HCT116 (cell line): Measurements from ENCODE around the gene IL17RE.

Experiments
- EGR1 ChIP-seq: IDR thresholded peaks from 2 replicates; pipeline ENCODE4 v1.6.1; 2012; ENCODE audit warnings: low read depth
- EZH2 ChIP-seq: fragments of 200-600 bp; sonication (generic); IDR thresholded peaks from 2 replicates; pipeline ENCODE4 v1.6.1; 2017; ENCODE audit warnings: antibody characterized with exemption, mixed run types
- JUND ChIP-seq: IDR thresholded peaks from 2 replicates; pipeline ENCODE4 v1.6.1; 2012
- POLR2A ChIP-seq: IDR thresholded peaks from 2 replicates; pipeline ENCODE4 v1.7.0; 2011; ENCODE audit warnings: borderline replicate concordance; ENCODE audit not compliant: insufficient read depth, insufficient read length; ENCODE audit errors: extremely low read depth
- POLR2AphosphoS5 ChIP-seq: IDR thresholded peaks from 2 replicates; pipeline ENCODE4 v1.6.1; 2011; ENCODE audit warnings: mild to moderate bottlenecking, low read depth, low read length, moderate library complexity
- SP1 ChIP-seq: IDR thresholded peaks from 2 replicates; pipeline ENCODE4 v1.6.1; 2012; ENCODE audit warnings: low read depth
- TCF7L2 ChIP-seq: IDR thresholded peaks from 2 replicates; pipeline ENCODE4 v1.7.0; 2011; ENCODE audit warnings: borderline replicate concordance, inconsistent platforms; ENCODE audit not compliant: insufficient read depth, insufficient read length; ENCODE audit errors: extremely low read depth
- ZNF274 ChIP-seq: fragments of 200-500 bp; sonication (Bioruptor generic); IDR thresholded peaks from 2 replicates; pipeline ENCODE4 v1.6.1; 2014; ENCODE audit warnings: mild to moderate bottlenecking, low read depth, low read length, inconsistent platforms
- TF ChIP-seq, protein P1 (sequence below): IDR thresholded peaks from 2 replicates; pipeline ENCODE4 v1.6.1; 2012
- TF ChIP-seq, protein P2 (sequence below), 3 experiments: fragments of 200-600 bp in 1 of 3; sonication (generic) in 1 of 3; IDR thresholded peaks in 2 of 3; conservative IDR thresholded peaks in 1 of 3; 2 replicates each; pipeline ENCODE4 v1.5.1; 2012 to 2017; ENCODE audit warnings: low read depth in 2 of 3, low read length in 2 of 3, antibody characterized with exemption in 1 of 3, borderline replicate concordance in 1 of 3, control low read depth in 1 of 3, mild to moderate bottlenecking in 1 of 3, mixed read lengths in 1 of 3, mixed run types in 1 of 3, moderate library complexity in 1 of 3; ENCODE audit not compliant: insufficient read depth in 1 of 3

DNA sequence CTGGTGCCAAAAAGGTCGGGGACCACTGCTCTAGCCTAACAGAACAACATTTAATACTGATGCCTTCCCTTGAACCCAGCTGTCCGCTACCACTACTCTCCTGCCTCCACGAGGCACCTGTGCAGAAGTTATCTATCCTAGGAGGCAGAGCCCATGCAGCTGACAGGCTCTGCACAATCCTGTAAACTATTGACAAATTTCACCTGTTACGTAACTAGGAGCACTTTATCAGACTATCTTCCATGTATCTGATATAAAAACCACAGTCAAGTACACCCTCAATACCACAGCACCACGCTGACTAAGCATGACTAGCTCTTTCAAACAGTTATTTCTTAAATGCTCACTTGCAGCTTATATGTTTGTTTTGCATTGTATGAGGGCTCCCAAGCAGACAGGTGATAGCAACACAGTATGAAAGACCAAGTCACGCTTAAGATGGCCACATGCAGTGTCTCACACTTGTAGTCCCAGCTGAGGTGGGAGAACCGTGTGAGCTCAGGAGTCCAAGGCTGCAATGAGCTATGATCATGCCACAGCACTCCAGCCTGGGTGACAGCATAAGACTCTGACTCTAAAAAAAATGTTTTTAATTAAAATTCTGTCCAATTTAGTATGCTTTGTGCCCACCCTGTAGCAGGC is 9.8 kb downstream of the IL17RE start:
- TF ChIP-seq POLR2A (no peak), TCF7L2 (no peak), POLR2AphosphoS5 (no peak), JUND (no peak), EGR1 (no peak), ZNF274 (no peak), SP1 (no peak), EZH2 (no peak)
- TF ChIP-seq, protein P1, sequence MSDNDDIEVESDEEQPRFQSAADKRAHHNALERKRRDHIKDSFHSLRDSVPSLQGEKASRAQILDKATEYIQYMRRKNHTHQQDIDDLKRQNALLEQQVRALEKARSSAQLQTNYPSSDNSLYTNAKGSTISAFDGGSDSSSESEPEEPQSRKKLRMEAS, result no peak
- TF ChIP-seq, protein P2, sequence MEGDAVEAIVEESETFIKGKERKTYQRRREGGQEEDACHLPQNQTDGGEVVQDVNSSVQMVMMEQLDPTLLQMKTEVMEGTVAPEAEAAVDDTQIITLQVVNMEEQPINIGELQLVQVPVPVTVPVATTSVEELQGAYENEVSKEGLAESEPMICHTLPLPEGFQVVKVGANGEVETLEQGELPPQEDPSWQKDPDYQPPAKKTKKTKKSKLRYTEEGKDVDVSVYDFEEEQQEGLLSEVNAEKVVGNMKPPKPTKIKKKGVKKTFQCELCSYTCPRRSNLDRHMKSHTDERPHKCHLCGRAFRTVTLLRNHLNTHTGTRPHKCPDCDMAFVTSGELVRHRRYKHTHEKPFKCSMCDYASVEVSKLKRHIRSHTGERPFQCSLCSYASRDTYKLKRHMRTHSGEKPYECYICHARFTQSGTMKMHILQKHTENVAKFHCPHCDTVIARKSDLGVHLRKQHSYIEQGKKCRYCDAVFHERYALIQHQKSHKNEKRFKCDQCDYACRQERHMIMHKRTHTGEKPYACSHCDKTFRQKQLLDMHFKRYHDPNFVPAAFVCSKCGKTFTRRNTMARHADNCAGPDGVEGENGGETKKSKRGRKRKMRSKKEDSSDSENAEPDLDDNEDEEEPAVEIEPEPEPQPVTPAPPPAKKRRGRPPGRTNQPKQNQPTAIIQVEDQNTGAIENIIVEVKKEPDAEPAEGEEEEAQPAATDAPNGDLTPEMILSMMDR (IDR thresholded peaks at IDR 0.05 in 2 of 3, conservative IDR thresholded peaks at IDR 0.05 in 1 of 3; ENCODE audit: borderline replicate concordance in 1 of 3, insufficient read depth in 1 of 3, low read depth in 2 of 3, low read length in 2 of 3), result no peak
